ENCODE measurements around the gene S100A2. TPM values are rescaled to one million over a fixed set of nuclear protein-coding genes. Genes with fewer than 3 reads are reported as not detected.
A peak's percentile ranks its signal among the peaks of the same experiment; 100 is the strongest.
"Not testable (repeated sequence)": the region's sequence is repeated elsewhere in the genome, so short reads cannot be mapped to it uniquely, and the experiment has no call there.

The S100A2 gene
- total and polyA plus RNA-seq, 2 donors from 2014 or later, result 152 to 416 TPM

DNA sequence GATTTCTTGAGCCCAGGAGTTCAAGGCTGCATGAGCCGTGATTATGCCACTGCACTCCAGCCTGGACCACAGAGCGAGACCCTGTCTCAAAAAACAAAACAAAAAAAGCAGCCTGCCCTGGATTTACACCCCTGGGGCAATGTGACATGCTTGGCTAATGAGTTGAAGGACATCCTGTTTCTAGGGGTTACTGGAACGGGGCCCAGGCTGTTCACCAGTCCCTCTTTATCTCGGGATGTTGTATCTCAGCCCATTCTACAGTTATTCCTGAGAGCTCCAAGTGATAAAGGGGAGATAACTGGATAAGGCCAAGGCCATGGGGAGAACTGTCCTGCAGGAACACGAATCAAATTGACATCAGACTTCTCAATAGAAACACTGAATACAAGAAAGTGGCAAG lies 21.7 kb upstream of the S100A2 start:
- no peak overlapping the region for H3K4me3 ChIP-seq (ENCODE audit: low read length in 3 of 3)
- TF ChIP-seq, protein P1, sequence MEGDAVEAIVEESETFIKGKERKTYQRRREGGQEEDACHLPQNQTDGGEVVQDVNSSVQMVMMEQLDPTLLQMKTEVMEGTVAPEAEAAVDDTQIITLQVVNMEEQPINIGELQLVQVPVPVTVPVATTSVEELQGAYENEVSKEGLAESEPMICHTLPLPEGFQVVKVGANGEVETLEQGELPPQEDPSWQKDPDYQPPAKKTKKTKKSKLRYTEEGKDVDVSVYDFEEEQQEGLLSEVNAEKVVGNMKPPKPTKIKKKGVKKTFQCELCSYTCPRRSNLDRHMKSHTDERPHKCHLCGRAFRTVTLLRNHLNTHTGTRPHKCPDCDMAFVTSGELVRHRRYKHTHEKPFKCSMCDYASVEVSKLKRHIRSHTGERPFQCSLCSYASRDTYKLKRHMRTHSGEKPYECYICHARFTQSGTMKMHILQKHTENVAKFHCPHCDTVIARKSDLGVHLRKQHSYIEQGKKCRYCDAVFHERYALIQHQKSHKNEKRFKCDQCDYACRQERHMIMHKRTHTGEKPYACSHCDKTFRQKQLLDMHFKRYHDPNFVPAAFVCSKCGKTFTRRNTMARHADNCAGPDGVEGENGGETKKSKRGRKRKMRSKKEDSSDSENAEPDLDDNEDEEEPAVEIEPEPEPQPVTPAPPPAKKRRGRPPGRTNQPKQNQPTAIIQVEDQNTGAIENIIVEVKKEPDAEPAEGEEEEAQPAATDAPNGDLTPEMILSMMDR (IDR thresholded peaks at IDR 0.05; ENCODE audit: borderline replicate concordance, extremely low read depth, insufficient read depth), result no peak
- no peak overlapping the region for H3K27ac ChIP-seq (ENCODE audit: low read depth in 2 of 2, low read length in 2 of 2)
- no peaks in the 10 kb centered on the region for H3K4me1 ChIP-seq (ENCODE audit: control insufficient read depth in 2 of 3, insufficient read depth in 2 of 3, low read depth in 1 of 3, low read length in 3 of 3)
- no peak for FAIRE-seq
- no peaks in the 10 kb centered on the region for H3K36me3 ChIP-seq (ENCODE audit: control insufficient read depth in 2 of 3, insufficient read depth in 3 of 3, low read length in 3 of 3)
- no peaks in the 10 kb centered on the region for H3K27me3 ChIP-seq (ENCODE audit: control insufficient read depth, insufficient read depth, low read length)
- H3K9me3 ChIP-seq (ENCODE audit: control insufficient read depth in 2 of 3, insufficient read depth in 1 of 3, low read length in 3 of 3), result no peaks in the 10 kb centered on the region
- no peak overlapping the region for H3K9ac ChIP-seq (ENCODE audit: low read length in 3 of 3)
- intact Hi-C loops (cut with DNase I), result no loop called here
- DNase-seq, result peak in 1 of 5 donors; percentile 6

- Histone ChIP-seq H3K4me3 (ENCODE audit: low read length in 3 of 3) (no peak overlapping the region), H3K9ac (ENCODE audit: low read length in 3 of 3) (no peak overlapping the region), H3K27me3 (ENCODE audit: control insufficient read depth, insufficient read depth, low read length) (no peaks in the 10 kb centered on the region), H3K4me1 (ENCODE audit: control insufficient read depth in 2 of 3, insufficient read depth in 2 of 3, low read depth in 1 of 3, low read length in 3 of 3) (no peaks in the 10 kb centered on the region), H3K27ac (ENCODE audit: low read depth in 2 of 2, low read length in 2 of 2) (no peak overlapping the region), H3K9me3 (ENCODE audit: control insufficient read depth in 2 of 3, insufficient read depth in 1 of 3, low read length in 3 of 3) (no peaks in the 10 kb centered on the region), H3K36me3 (ENCODE audit: control insufficient read depth in 2 of 3, insufficient read depth in 3 of 3, low read length in 3 of 3) (no peaks in the 10 kb centered on the region)
- no peak for DNase-seq
- TF ChIP-seq, protein P1 (IDR thresholded peaks at IDR 0.05; ENCODE audit: borderline replicate concordance, extremely low read depth, insufficient read depth), result no peak
- no peak for FAIRE-seq
- intact Hi-C loops (cut with DNase I), result no loop called here
These were observed 20.7 kb upstream of the S100A2 start for GRCh38 chr1:153586347-153586746.

DNA sequence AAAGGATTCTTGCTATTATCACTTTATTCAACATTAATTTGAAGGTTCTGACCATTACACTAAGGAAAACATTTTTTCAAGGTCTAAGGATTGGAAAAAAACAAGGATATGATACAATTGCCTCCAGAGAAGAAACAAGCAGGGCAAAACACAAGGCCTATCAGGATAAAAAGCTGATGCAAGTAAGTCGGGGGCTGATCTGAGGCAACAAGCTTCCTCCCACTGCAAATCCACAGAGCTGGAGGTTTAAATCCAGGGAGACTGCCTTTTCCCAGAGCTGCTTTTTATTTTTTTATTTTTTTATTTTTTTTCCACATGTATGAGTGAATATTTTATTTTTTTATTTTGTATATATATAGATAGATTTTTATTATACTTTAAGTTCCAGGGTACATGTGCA lies 19.4 kb upstream of the S100A2 start:
- H3K4me3 ChIP-seq (ENCODE audit: low read length in 3 of 3), result no peak overlapping the region
- no peaks in the 10 kb centered on the region for H3K27me3 ChIP-seq (ENCODE audit: control insufficient read depth, insufficient read depth, low read length)
- intact Hi-C loops (cut with DNase I), result no loop called here
- H3K9ac ChIP-seq (ENCODE audit: low read length in 3 of 3), result no peak overlapping the region
- no peak overlapping the region for H3K27ac ChIP-seq (ENCODE audit: low read depth in 2 of 2, low read length in 2 of 2)
- H3K36me3 ChIP-seq (ENCODE audit: control insufficient read depth in 2 of 3, insufficient read depth in 3 of 3, low read length in 3 of 3), result no peaks in the 10 kb centered on the region
- no peaks in the 10 kb centered on the region for H3K9me3 ChIP-seq (ENCODE audit: control insufficient read depth in 2 of 3, insufficient read depth in 1 of 3, low read length in 3 of 3)
- DNase-seq (no peak), FAIRE-seq (no peak)
- TF ChIP-seq, protein P1 (IDR thresholded peaks at IDR 0.05; ENCODE audit: borderline replicate concordance, extremely low read depth, insufficient read depth), result no peak
- H3K4me1 ChIP-seq (ENCODE audit: control insufficient read depth in 2 of 3, insufficient read depth in 2 of 3, low read depth in 1 of 3, low read length in 3 of 3), result no peaks in the 10 kb centered on the region

- no peaks in the 10 kb centered on the region for H3K27me3 ChIP-seq (ENCODE audit: control insufficient read depth, insufficient read depth, low read length)
- no peak overlapping the region for H3K4me3 ChIP-seq (ENCODE audit: low read length in 3 of 3)
- TF ChIP-seq, protein P1 (IDR thresholded peaks at IDR 0.05; ENCODE audit: borderline replicate concordance, extremely low read depth, insufficient read depth), result no peak
- no peak for DNase-seq
- intact Hi-C loops (cut with DNase I), result no loop called here
- no peaks in the 10 kb centered on the region for H3K36me3 ChIP-seq (ENCODE audit: control insufficient read depth in 2 of 3, insufficient read depth in 3 of 3, low read length in 3 of 3)
- no peaks in the 10 kb centered on the region for H3K4me1 ChIP-seq (ENCODE audit: control insufficient read depth in 2 of 3, insufficient read depth in 2 of 3, low read depth in 1 of 3, low read length in 3 of 3)
- H3K9ac ChIP-seq (ENCODE audit: low read length in 3 of 3), result no peak overlapping the region
- H3K9me3 ChIP-seq (ENCODE audit: control insufficient read depth in 2 of 3, insufficient read depth in 1 of 3, low read length in 3 of 3), result no peaks in the 10 kb centered on the region
- FAIRE-seq, result no peak
- H3K27ac ChIP-seq (ENCODE audit: low read depth in 2 of 2, low read length in 2 of 2), result no peak overlapping the region
These were observed 18.3 kb upstream of the S100A2 start for GRCh38 chr1:153583976-153584375.

GRCh38 chr1:153583514-153583913 lies 17.9 kb upstream of the S100A2 start:
- H3K27me3 ChIP-seq (ENCODE audit: control insufficient read depth, insufficient read depth, low read length); H3K4me3 ChIP-seq (ENCODE audit: low read length in 3 of 3); H3K9me3 ChIP-seq (ENCODE audit: control insufficient read depth in 2 of 3, insufficient read depth in 1 of 3, low read length in 3 of 3); intact Hi-C loops (cut with DNase I); H3K27ac ChIP-seq (ENCODE audit: low read depth in 2 of 2, low read length in 2 of 2); H3K4me1 ChIP-seq (ENCODE audit: control insufficient read depth in 2 of 3, insufficient read depth in 2 of 3, low read depth in 1 of 3, low read length in 3 of 3); DNase-seq; FAIRE-seq; H3K9ac ChIP-seq (ENCODE audit: low read length in 3 of 3); H3K36me3 ChIP-seq (ENCODE audit: control insufficient read depth in 2 of 3, insufficient read depth in 3 of 3, low read length in 3 of 3): not testable (repeated sequence)

GRCh38 chr1:153582836-153583235 lies 17.2 kb upstream of the S100A2 start:
- DNase-seq, result peak in 1 of 5 donors; percentile 69
- FAIRE-seq, result not testable (repeated sequence)

More at GRCh38 chr1:153582836-153583235, 17.2 kb upstream of the S100A2 start:
- H3K27me3 ChIP-seq (ENCODE audit: control insufficient read depth, insufficient read depth, low read length); H3K9me3 ChIP-seq (ENCODE audit: control insufficient read depth in 2 of 3, insufficient read depth in 1 of 3, low read length in 3 of 3); H3K27ac ChIP-seq (ENCODE audit: low read depth in 2 of 2, low read length in 2 of 2); H3K9ac ChIP-seq (ENCODE audit: low read length in 3 of 3); H3K4me3 ChIP-seq (ENCODE audit: low read length in 3 of 3); H3K36me3 ChIP-seq (ENCODE audit: control insufficient read depth in 2 of 3, insufficient read depth in 3 of 3, low read length in 3 of 3); H3K4me1 ChIP-seq (ENCODE audit: control insufficient read depth in 2 of 3, insufficient read depth in 2 of 3, low read depth in 1 of 3, low read length in 3 of 3); intact Hi-C loops (cut with DNase I): not testable (repeated sequence)
